RWPE1 (cell line): ENCODE results near the gene UGT1A10.

ENCODE experiments used
- CTCF ChIA-PET: fragments of 350-600 bp; sonication (Branson Sonifier 250); formaldehyde crosslinking; extraction: SDS; loops from one replicate; lab custom pipeline; 2021; lab: Yijun Ruan, JAX
- POLR2A ChIA-PET: fragments of 400-600 bp; formaldehyde crosslinking; extraction: SDS; loops from one replicate; lab custom pipeline; 2020; ENCODE audit warnings: antibody characterized with exemption; ENCODE audit not compliant: low non-redundant PET; lab: Yijun Ruan, JAX
- DNase-seq: peaks from one replicate; pipeline ENCODE4 v3.0.0; 2012; ENCODE audit warnings: low spot score
- H3K27ac ChIP-seq: fragments of 450-650 bp; 2 replicates; pipeline ENCODE4 v1.5.1; 2017
- TF ChIP-seq, protein P1 (sequence below): fragments of 450-650 bp; conservative IDR thresholded peaks from 2 replicates; pipeline ENCODE4 v1.5.1; 2017; ENCODE audit warnings: low read depth, mild to moderate bottlenecking

Gene UGT1A10

GRCh38 chr2:233820774-233821105 lies 184.5 kb downstream of the UGT1A10 start:
- DNase-seq, result no peak
- POLR2A ChIA-PET, result no interaction called here
- no peak overlapping the region for H3K27ac ChIP-seq
- CTCF ChIA-PET, result interaction anchor here (0.6 kb wide), 1 partner anchor 448 kb away, joined by 3 read pairs; no protein-coding TSS in a partner anchor
- TF ChIP-seq, protein P1, sequence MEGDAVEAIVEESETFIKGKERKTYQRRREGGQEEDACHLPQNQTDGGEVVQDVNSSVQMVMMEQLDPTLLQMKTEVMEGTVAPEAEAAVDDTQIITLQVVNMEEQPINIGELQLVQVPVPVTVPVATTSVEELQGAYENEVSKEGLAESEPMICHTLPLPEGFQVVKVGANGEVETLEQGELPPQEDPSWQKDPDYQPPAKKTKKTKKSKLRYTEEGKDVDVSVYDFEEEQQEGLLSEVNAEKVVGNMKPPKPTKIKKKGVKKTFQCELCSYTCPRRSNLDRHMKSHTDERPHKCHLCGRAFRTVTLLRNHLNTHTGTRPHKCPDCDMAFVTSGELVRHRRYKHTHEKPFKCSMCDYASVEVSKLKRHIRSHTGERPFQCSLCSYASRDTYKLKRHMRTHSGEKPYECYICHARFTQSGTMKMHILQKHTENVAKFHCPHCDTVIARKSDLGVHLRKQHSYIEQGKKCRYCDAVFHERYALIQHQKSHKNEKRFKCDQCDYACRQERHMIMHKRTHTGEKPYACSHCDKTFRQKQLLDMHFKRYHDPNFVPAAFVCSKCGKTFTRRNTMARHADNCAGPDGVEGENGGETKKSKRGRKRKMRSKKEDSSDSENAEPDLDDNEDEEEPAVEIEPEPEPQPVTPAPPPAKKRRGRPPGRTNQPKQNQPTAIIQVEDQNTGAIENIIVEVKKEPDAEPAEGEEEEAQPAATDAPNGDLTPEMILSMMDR, result no peak

DNA sequence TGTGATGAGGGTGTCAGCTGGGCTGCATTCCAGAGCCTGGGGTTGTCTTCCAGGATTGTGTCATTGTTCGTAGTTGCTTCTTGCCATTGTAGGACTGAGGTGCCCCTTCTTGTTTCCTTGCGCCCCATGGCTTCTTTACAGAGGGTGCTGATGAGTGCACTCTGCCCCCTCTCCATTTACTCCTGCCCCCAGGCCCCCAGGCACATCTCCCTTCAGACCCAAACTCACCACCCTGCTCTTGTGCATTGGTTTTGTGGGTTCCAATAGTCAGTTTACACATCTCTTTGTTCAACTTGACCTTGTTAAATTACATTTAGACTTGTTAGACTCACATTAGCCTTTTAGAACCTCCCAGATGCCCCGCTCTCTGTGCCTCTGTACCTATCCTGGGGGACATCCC lies 184.9 kb downstream of the UGT1A10 start:
- TF ChIP-seq, protein P1, result no peak
- CTCF ChIA-PET, result no interaction called here
- no peak for DNase-seq
- POLR2A ChIA-PET, result no interaction called here
- no peak overlapping the region for H3K27ac ChIP-seq

DNA sequence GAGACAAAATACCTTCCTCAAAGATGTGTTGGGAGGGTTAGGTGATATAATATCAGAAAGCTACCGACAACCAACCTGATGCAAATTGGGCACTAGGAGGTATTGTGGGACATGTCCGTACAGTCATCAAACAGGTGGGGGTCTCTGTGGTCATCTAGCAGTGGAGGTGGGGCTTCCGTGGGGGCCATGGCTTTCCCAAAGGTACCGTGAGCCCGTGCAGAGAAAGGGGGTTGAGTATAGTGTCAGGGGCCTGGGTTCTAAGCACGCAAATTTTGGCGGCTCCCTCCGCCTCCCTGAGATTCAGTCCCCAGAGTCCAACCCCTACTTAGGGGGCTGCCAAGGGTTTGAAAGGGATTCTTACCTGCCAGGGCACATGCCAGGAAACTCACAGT lies 185.5 kb downstream of the UGT1A10 start:
- DNase-seq, result no peak
- ChIA-PET CTCF (no interaction called here), POLR2A (no interaction called here)
- no peak overlapping the region for H3K27ac ChIP-seq
- TF ChIP-seq, protein P1, result no peak

DNA sequence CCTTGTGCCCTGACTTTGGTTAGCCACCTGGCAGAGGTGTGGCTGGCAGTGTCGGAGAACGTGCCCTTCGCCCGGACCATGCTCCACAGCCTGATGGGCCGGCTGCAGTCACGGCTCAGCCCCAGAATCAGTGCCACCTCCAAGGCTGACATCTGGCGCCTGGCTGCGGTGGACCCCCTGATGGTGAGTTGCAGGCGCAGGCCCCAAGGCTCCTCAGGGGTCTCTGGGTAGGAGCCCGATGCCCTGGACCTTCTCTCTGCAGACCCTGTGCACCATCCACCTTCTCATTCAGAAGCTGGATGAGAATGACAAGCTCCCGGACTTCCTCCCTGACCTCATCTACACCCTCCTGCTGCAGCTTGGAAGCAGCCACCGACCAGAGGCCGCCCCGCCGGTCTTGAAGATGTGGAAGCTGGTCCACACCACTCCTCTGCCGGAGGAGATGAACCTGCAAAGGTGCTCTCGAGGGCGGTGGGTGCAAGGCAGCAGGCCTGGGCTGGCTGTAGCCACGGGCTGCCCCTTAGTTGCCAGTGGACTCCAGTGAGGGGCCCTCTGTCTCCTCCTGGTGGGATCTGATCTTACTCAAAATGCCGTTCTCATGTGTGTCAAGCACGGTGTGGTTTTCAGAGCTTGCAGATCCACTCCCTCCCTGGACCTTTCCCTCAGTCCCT lies 186.0 kb downstream of the UGT1A10 start:
- CTCF ChIA-PET, result interaction anchor here (0.7 kb wide), 1 partner anchor 1208 kb away, joined by 3 read pairs; no protein-coding TSS in a partner anchor
- POLR2A ChIA-PET, result no interaction called here

More for the DNA sequence above, 186.0 kb downstream of the UGT1A10 start:
- DNase-seq, result no peak
- H3K27ac ChIP-seq, result no peak overlapping the region
- TF ChIP-seq, protein P1, result no peak
